B cell (primary cell): ENCODE data around the gene SHC2. TPM values are rescaled to one million over a fixed set of nuclear protein-coding genes. Genes with fewer than 3 reads are reported as not detected.

Experiments used
- ATAC-seq: fragments of 200-7000 bp; cut with Tn5 transposase; one replicate; pipeline ENCODE4 v1.10.0; 2021; ENCODE audit warnings: low read depth, mild to moderate bottlenecking, moderate number of reproducible peaks, moderate library complexity
- CTCF ChIA-PET: fragments of 350-600 bp; sonication (Branson Sonifier 250); formaldehyde crosslinking; loops from one replicate; lab custom pipeline; 2021; ENCODE audit warnings: antibody characterized with exemption, inconsistent platforms; lab: Charles Lee
- POLR2A ChIA-PET: fragments of 350-600 bp; sonication (Branson Sonifier 250); formaldehyde crosslinking; loops from one replicate; lab custom pipeline; 2021; ENCODE audit warnings: antibody characterized with exemption; lab: Charles Lee
- DNase-seq: peaks from one replicate; pipeline ENCODE4 v3.0.0; 2013
- H2AFZ ChIP-seq: 2 replicates; pipeline ENCODE4 v1.6.1; 2012; ENCODE audit warnings: mild to moderate bottlenecking, low read depth, low read length; ENCODE audit not compliant: insufficient read depth, poor library complexity, severe bottlenecking
- H3K27ac ChIP-seq, 2 donors: 1 replicate in 1 of 2; 2 replicates in 1 of 2; pipeline ENCODE4 v1.5.1; 2012 to 2013; ENCODE audit warnings: low read length in 2 of 2, mild to moderate bottlenecking in 2 of 2, moderate library complexity in 1 of 2
- H3K27me3 ChIP-seq, 4 experiments: fragments of 200-600 bp in 1 of 4; sonication (generic) in 1 of 4; replicated peaks in 1 of 4; 1 replicate in 2 of 4; 2 replicates in 2 of 4; pipeline versions ENCODE4 v1.6.1 to v1.7.0; 2013 to 2016; ENCODE audit warnings: low read length in 3 of 4, mild to moderate bottlenecking in 2 of 4, mixed read lengths in 1 of 4, moderate library complexity in 1 of 4; ENCODE audit not compliant: insufficient read depth in 4 of 4, control insufficient read depth in 3 of 4; ENCODE audit errors: control extremely low read depth in 1 of 4
- H3K36me3 ChIP-seq, 2 experiments: replicated peaks in 1 of 2; 1 replicate in 1 of 2; 2 replicates in 1 of 2; pipeline versions ENCODE4 v1.6.1 to v1.7.1; 2013; ENCODE audit warnings: low read length in 1 of 2; ENCODE audit not compliant: insufficient read depth in 2 of 2, control insufficient read depth in 1 of 2; ENCODE audit errors: control extremely low read depth in 1 of 2, extremely low read depth in 1 of 2
- H3K4me1 ChIP-seq, 2 donors: fragments of 200-600 bp in 1 of 2; sonication (generic) in 1 of 2; 1 replicate in 1 of 2; 2 replicates in 1 of 2; pipeline versions ENCODE4 v1.5.1 to v1.6.1; 2013 to 2017; ENCODE audit warnings: low read length in 2 of 2; ENCODE audit not compliant: control insufficient read depth in 2 of 2, insufficient read depth in 2 of 2
- H3K4me2 ChIP-seq: replicated peaks from 2 replicates; pipeline ENCODE3; 2012; ENCODE audit warnings: mild to moderate bottlenecking, low read depth, low read length; ENCODE audit not compliant: poor library complexity, severe bottlenecking
- H3K4me3 ChIP-seq, 5 experiments: fragments of 200-600 bp in 1 of 5; sonication (generic) in 1 of 5; 1 replicate in 3 of 5; 2 replicates in 2 of 5; pipeline versions ENCODE4 v1.5.1 to v1.7.0; 2011 to 2016; ENCODE audit warnings: low read length in 4 of 5, mild to moderate bottlenecking in 4 of 5, low read depth in 2 of 5, control low read depth in 1 of 5, moderate library complexity in 1 of 5; ENCODE audit not compliant: insufficient read depth in 1 of 5; ENCODE audit errors: control extremely low read depth in 1 of 5, extremely low read depth in 1 of 5
- H3K79me2 ChIP-seq: fragments of 200-600 bp; sonication (generic); one replicate; pipeline ENCODE4 v1.6.0; 2016; ENCODE audit warnings: low read length; ENCODE audit not compliant: control insufficient read depth, insufficient read depth
- H3K9ac ChIP-seq: fragments of 200-600 bp; sonication (generic); 2 replicates; pipeline ENCODE4 v1.6.1; 2017; ENCODE audit warnings: mild to moderate bottlenecking, low read length, moderate library complexity
- H3K9me3 ChIP-seq, 3 donors: one replicate each; pipeline versions ENCODE4 v1.6.1 to v1.7.1; 2013; ENCODE audit warnings: low read length in 2 of 3; ENCODE audit not compliant: control insufficient read depth in 2 of 3, insufficient read depth in 1 of 3; ENCODE audit errors: control extremely low read depth in 1 of 3
- H4K20me1 ChIP-seq: 2 replicates; pipeline ENCODE4 v1.6.0; 2012; ENCODE audit warnings: mild to moderate bottlenecking, low read length; ENCODE audit not compliant: insufficient read depth, control insufficient read depth, poor library complexity, severe bottlenecking
- H3K27ac Mint-ChIP-seq: one replicate; pipeline ENCODE4 v1.8.0; 2021; ENCODE audit warnings: mixed read lengths
- H3K27me3 Mint-ChIP-seq: one replicate; pipeline ENCODE4 v1.8.0; 2021; ENCODE audit warnings: mixed read lengths
- H3K4me1 Mint-ChIP-seq: one replicate; pipeline ENCODE4 v1.8.0; 2021; ENCODE audit warnings: mixed read lengths
- H3K4me3 Mint-ChIP-seq: one replicate; pipeline ENCODE4 v1.8.0; 2021; ENCODE audit warnings: mixed read lengths
- H3K9me3 Mint-ChIP-seq: one replicate; pipeline ENCODE4 v1.8.0; 2022; ENCODE audit warnings: mixed read lengths; ENCODE audit not compliant: insufficient read depth
- CTCF ChIP-seq: fragments of 200-600 bp; IDR thresholded peaks from one replicate; pipeline ENCODE4 v1.8.0; 2022; ENCODE audit warnings: antibody characterized with exemption, mild to moderate bottlenecking
- EZH2 ChIP-seq: IDR thresholded peaks from 2 replicates; pipeline ENCODE4 v1.6.1; 2012; ENCODE audit warnings: borderline replicate concordance, low read depth, mild to moderate bottlenecking, moderate library complexity, low read length; ENCODE audit not compliant: insufficient read depth, poor library complexity, severe bottlenecking
- WGBS: methylation state at CpG from one replicate; pipeline ENCODE4 v1.1.5; 2013; ENCODE audit warnings: missing lambda C conversion rate; ENCODE audit not compliant: insufficient coverage; 5-methylcytosine and 5-hydroxymethylcytosine counted together
- intact Hi-C: fragments of 100-400 bp; cut with micrococcal nuclease; formaldehyde crosslinking; loops from one replicate; pipeline ENCODE4 v1.10.0; 2022
- polyA plus RNA-seq: library from polyadenylated mRNA; depleted of rRNA; stranded (reverse); fragments of >200 nt; gene quantifications from 2 replicates; pipeline ENCODE4 v1.2.3, GENCODE V29; 2012
- total RNA-seq, 2 donors: library from RNA; stranded (reverse); fragments of 120-200 nt in 1 of 2; gene quantifications; 1 replicate in 1 of 2; 2 replicates in 1 of 2; pipeline versions ENCODE4 v1.2.3 to v1.2.4, GENCODE V29; 2013 to 2022

Gene SHC2
- total and polyA plus RNA-seq, 2 donors (not counting 1 experiment from before 2014, with no cell fraction given), result 0.19 TPM; not detected in 1

DNA sequence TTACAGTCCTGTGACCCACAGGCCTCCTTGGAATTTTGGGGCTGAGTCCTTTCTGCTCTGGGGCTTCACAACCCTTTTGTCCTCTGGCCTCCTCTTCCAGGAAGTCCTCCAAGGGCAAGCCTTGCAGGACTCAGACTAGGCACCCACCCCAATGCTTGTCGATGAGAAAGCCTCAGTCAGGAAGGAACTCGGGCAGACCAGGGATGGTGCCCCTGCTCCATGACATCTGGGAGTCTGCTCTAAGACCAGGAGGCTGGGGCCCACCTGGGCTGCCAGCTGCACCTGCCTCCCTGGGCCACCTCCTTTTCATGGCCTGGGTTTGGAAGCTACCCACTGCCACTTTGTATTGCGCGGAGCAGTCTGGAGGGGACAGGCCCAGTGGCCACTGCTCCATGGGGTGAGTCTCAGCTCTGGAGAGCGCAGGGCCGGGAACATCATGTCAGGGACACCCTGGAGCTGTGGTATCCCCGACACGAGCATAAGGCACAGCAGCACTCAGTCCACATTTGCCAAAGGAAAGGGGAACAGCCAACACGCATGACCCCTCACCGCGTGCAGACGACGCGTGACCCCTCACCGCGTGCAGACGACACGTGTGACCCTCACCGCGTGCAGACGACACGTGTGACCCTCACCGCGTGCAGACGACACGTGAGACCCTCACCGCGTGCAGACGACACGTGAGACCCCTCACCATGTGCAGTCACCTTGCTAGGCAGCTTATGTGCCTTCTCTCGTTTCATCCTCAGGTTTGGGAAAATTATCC lies 62.7 kb downstream of the SHC2 start:
- H3K4me3 Mint-ChIP-seq, result no peak overlapping the region
- Histone ChIP-seq H3K27me3 (peaks cover 0 to 10% (median 0%) of the 10 kb centered on the region in 4 experiments), H3K79me2 (no peaks in the 10 kb centered on the region), H4K20me1 (no peaks in the 10 kb centered on the region), H3K9me3 (peaks cover 0 to 32% (median 0%) of the 10 kb centered on the region in 3 donors), H3K9ac (no peak overlapping the region), H2AFZ (no peak overlapping the region), H3K4me1 (no peaks in the 10 kb centered on the region), H3K4me3 (no peak overlapping the region), H3K4me2 (no peak overlapping the region), H3K27ac (no peak overlapping the region), H3K36me3 (no peaks in the 10 kb centered on the region)
- intact Hi-C loops, result no loop called here
- no peaks in the 10 kb centered on the region for H3K9me3 Mint-ChIP-seq
- no peak overlapping the region for H3K27ac Mint-ChIP-seq
- WGBS, result 95% methylated on average over 30 of the region's 31 CpGs
- TF ChIP-seq CTCF (no peak), EZH2 (no peak)
- DNase-seq, result no peak
- ChIA-PET POLR2A (no interaction called here), CTCF (no interaction called here)
- no peaks in the 10 kb centered on the region for H3K4me1 Mint-ChIP-seq
- peaks cover 7% of the 10 kb centered on the region for H3K27me3 Mint-ChIP-seq
- no peak for ATAC-seq

GRCh38 chr19:397321-397720 lies 63.5 kb downstream of the SHC2 start:
- Histone ChIP-seq H3K9ac (no peak overlapping the region), H3K9me3 (peaks cover 0 to 30% (median 0%) of the 10 kb centered on the region in 3 donors), H3K4me1 (no peaks in the 10 kb centered on the region), H4K20me1 (no peaks in the 10 kb centered on the region), H3K27ac (no peak overlapping the region), H3K4me3 (no peak overlapping the region), H3K27me3 (peaks cover 0 to 4% (median 0%) of the 10 kb centered on the region in 4 experiments), H3K79me2 (no peaks in the 10 kb centered on the region), H2AFZ (no peak overlapping the region), H3K36me3 (no peaks in the 10 kb centered on the region), H3K4me2 (no peak overlapping the region)
- Mint-ChIP-seq H3K4me3 (no peak overlapping the region), H3K27me3 (peaks cover 3% of the 10 kb centered on the region), H3K4me1 (no peaks in the 10 kb centered on the region), H3K9me3 (no peaks in the 10 kb centered on the region), H3K27ac (no peak overlapping the region)
- intact Hi-C loops, result no loop called here
- TF ChIP-seq EZH2 (no peak), CTCF (no peak)
- no peak for DNase-seq
- no peak for ATAC-seq
- ChIA-PET POLR2A (no interaction called here), CTCF (no interaction called here)
- 80% methylated on average over 18 of the region's 18 CpGs for WGBS
